ENCODE data around the gene ZC2HC1C. TPM values are rescaled to one million over a fixed set of nuclear protein-coding genes. Genes with fewer than 3 reads are reported as not detected.

ZC2HC1C gene
- total and polyA plus RNA-seq, 2 donors (not counting 1 experiment from before 2014, with no cell fraction given) = 0.90 to 1.8 TPM

GRCh38 chr14:75083271-75083670 is 13.8 kb downstream of the ZC2HC1C start:
- Histone ChIP-seq H3K4me1 (ENCODE audit: control insufficient read depth, extremely low read depth, insufficient read depth, low read length) (no peaks in the 10 kb centered on the region), H3K4me3 (replicated peaks in 1 of 4; ENCODE audit: control extremely low read depth in 1 of 4, insufficient read depth in 1 of 4, low read depth in 3 of 4, low read length in 4 of 4) (no peak overlapping the region), H2AFZ (ENCODE audit: low read length) (no peak overlapping the region), H4K20me1 (ENCODE audit: control insufficient read depth, extremely low read depth, insufficient read depth, low read length) (no peaks in the 10 kb centered on the region), H3K9me3 (ENCODE audit: control insufficient read depth, insufficient read depth, low read depth, low read length) (no peaks in the 10 kb centered on the region), H3K9ac (ENCODE audit: insufficient read depth, low read length) (no peak overlapping the region), H3K4me2 (ENCODE audit: extremely low read depth, insufficient read depth, low read length) (no peak overlapping the region), H3K79me2 (ENCODE audit: control insufficient read depth, insufficient read depth, low read length) (no peaks in the 10 kb centered on the region), H3K36me3 (ENCODE audit: control insufficient read depth, insufficient read depth, low read length) (peaks cover 6% of the 10 kb centered on the region), H3K27ac (ENCODE audit: insufficient read depth, low read length) (no peak overlapping the region), H3K27me3 (ENCODE audit: control insufficient read depth, insufficient read depth, low read length) (no peaks in the 10 kb centered on the region)
- no peak for DNase-seq (ENCODE audit: low read depth in 2 of 2)
- TF ChIP-seq CTCF (conservative IDR thresholded peaks at IDR 0.05 in 1 of 2, IDR thresholded peaks at IDR 0.05 in 1 of 2; ENCODE audit: low read depth in 1 of 2, low read length in 2 of 2) = no peak
- TF ChIP-seq EZH2 (IDR thresholded peaks at IDR 0.05; ENCODE audit: low read length, missing control alignments) = no peak

- Histone ChIP-seq H3K27me3 (ENCODE audit: control insufficient read depth, insufficient read depth, low read length) (no peaks in the 10 kb centered on the region), H3K36me3 (ENCODE audit: control insufficient read depth, insufficient read depth, low read length) (peaks cover 6% of the 10 kb centered on the region), H3K27ac (ENCODE audit: insufficient read depth, low read length) (no peak overlapping the region), H3K79me2 (ENCODE audit: control insufficient read depth, insufficient read depth, low read length) (no peaks in the 10 kb centered on the region), H3K9me3 (ENCODE audit: control insufficient read depth, insufficient read depth, low read depth, low read length) (no peaks in the 10 kb centered on the region), H3K4me3 (replicated peaks in 1 of 4; ENCODE audit: control extremely low read depth in 1 of 4, insufficient read depth in 1 of 4, low read depth in 3 of 4, low read length in 4 of 4) (no peak overlapping the region), H3K4me2 (ENCODE audit: extremely low read depth, insufficient read depth, low read length) (no peak overlapping the region), H4K20me1 (ENCODE audit: control insufficient read depth, extremely low read depth, insufficient read depth, low read length) (no peaks in the 10 kb centered on the region), H2AFZ (ENCODE audit: low read length) (no peak overlapping the region), H3K9ac (ENCODE audit: insufficient read depth, low read length) (no peak overlapping the region), H3K4me1 (ENCODE audit: control insufficient read depth, extremely low read depth, insufficient read depth, low read length) (no peaks in the 10 kb centered on the region)
- TF ChIP-seq EZH2 (IDR thresholded peaks at IDR 0.05; ENCODE audit: low read length, missing control alignments) = no peak
- no peak for TF ChIP-seq CTCF (conservative IDR thresholded peaks at IDR 0.05 in 1 of 2, IDR thresholded peaks at IDR 0.05 in 1 of 2; ENCODE audit: low read depth in 1 of 2, low read length in 2 of 2)
- DNase-seq (ENCODE audit: low read depth in 2 of 2) = no peak
These were observed 15.1 kb downstream of the ZC2HC1C start for GRCh38 chr14:75084513-75084912.

- no peaks in the 10 kb centered on the region for H3K79me2 ChIP-seq (ENCODE audit: control insufficient read depth, insufficient read depth, low read length)
These were observed 18.7 kb downstream of the ZC2HC1C start for GRCh38 chr14:75088153-75088552.

More at GRCh38 chr14:75088153-75088552, 18.7 kb downstream of the ZC2HC1C start:
- Histone ChIP-seq H3K4me1 (ENCODE audit: control insufficient read depth, extremely low read depth, insufficient read depth, low read length) (no peaks in the 10 kb centered on the region), H3K9ac (ENCODE audit: insufficient read depth, low read length) (no peak overlapping the region), H3K9me3 (ENCODE audit: control insufficient read depth, insufficient read depth, low read depth, low read length) (no peaks in the 10 kb centered on the region), H3K27me3 (ENCODE audit: control insufficient read depth, insufficient read depth, low read length) (no peaks in the 10 kb centered on the region), H2AFZ (ENCODE audit: low read length) (no peak overlapping the region), H3K4me2 (ENCODE audit: extremely low read depth, insufficient read depth, low read length) (no peak overlapping the region), H3K4me3 (replicated peaks in 1 of 4; ENCODE audit: control extremely low read depth in 1 of 4, insufficient read depth in 1 of 4, low read depth in 3 of 4, low read length in 4 of 4) (no peak overlapping the region), H4K20me1 (ENCODE audit: control insufficient read depth, extremely low read depth, insufficient read depth, low read length) (no peaks in the 10 kb centered on the region), H3K27ac (ENCODE audit: insufficient read depth, low read length) (no peak overlapping the region), H3K36me3 (ENCODE audit: control insufficient read depth, insufficient read depth, low read length) (peaks cover 6% of the 10 kb centered on the region)
- no peak for TF ChIP-seq EZH2 (IDR thresholded peaks at IDR 0.05; ENCODE audit: low read length, missing control alignments)
- TF ChIP-seq CTCF (conservative IDR thresholded peaks at IDR 0.05 in 1 of 2, IDR thresholded peaks at IDR 0.05 in 1 of 2; ENCODE audit: low read depth in 1 of 2, low read length in 2 of 2) = no peak
- DNase-seq (ENCODE audit: low read depth in 2 of 2) = no peak
